SW 1271 (cell line): ENCODE results near the gene FUS.

ENCODE experiments used
- DNase-seq, 2 experiments: peaks; one replicate each; lab custom pipeline; 2025; lab: John Stamatoyannopoulos, UW

The FUS gene

GRCh38 chr16:31202414-31203375 is 22.8 kb downstream of the FUS start, which contains the start of gene PYCARD:
PYCARD (minus strand) TSS chr16:31202760; CDS start chr16:31202690, 70 bp downstream.
- DNase-seq: no peak

DNA sequence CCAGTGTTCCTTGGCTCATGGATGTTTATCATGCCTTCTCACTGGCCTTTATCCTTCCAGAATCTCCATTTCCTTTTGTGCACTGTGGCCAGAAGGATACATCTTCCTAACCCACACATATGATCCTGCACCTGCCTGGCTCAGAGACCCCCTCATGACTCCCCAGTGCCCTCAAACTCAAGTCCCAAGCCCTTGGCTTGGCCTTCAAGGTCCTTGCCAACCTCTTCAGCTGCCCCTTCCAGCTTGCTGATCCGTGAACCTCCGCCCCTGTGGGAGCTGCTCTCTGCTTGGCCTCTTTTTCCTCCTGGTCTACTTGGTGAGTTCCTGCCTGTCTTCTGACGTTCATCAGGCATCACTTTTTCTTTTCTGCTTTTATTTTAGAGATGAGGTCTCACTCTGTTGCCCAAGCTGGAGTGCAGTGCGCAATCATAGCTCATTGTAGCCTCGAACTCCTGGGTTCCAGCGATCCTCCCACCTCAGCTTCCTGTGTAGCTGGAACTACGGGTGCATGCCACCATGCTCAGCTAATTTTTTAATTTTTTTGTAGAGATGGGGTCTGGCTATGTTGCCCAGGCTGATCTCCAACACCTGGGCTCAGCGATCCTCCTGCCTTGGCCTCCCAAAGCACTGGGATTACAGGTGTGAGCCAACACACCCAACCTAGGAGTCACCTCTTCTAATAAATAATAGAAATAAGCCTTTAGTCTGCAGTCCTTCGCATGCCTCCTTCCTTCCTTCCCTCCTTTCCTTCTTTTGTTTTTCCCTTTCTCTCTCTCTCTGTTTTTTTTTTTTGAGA is 25.1 kb downstream of the FUS start:
- no peak for DNase-seq

DNA sequence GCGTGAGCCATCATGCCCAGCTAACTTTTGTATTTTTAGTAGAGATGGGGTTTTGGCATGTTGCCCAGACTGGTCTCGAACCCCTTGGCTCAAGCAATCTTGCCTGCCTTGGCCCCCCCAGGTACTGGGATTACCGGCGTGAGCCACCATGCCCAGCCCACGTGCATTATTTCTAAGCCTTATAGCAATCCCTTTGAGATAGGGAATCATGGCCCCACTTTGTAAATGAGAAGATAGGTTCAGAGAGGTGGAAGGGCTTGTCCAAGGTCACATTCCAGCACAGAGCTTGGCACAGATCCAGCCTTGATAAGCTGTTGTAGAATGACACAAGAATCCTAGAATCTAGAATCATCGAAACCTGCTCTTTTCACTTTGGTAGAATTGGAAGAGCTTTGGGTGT is 26.8 kb downstream of the FUS start:
- DNase-seq: no peak

GRCh38 chr16:31213342-31213741 is 33.4 kb downstream of the FUS start:
- DNase-seq: no peak

GRCh38 chr16:31213877-31214707 is 34.2 kb downstream of the FUS start, which contains the start of gene TRIM72:
TRIM72 (plus strand) TSS chr16:31214119; CDS start chr16:31214739, 620 bp downstream.
- no peak for DNase-seq

DNA sequence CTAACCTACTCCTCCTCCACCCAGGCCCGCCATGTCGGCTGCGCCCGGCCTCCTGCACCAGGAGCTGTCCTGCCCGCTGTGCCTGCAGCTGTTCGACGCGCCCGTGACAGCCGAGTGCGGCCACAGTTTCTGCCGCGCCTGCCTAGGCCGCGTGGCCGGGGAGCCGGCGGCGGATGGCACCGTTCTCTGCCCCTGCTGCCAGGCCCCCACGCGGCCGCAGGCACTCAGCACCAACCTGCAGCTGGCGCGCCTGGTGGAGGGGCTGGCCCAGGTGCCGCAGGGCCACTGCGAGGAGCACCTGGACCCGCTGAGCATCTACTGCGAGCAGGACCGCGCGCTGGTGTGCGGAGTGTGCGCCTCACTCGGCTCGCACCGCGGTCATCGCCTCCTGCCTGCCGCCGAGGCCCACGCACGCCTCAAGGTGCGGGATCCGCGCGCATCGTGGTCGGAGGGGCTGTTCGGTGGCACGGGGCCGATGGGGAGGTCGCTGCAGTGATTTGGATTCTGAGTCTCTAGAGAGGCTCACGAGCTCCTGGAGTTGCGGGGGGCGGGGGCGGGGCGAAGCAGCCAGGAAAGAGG is 34.9 kb downstream of the FUS start:
- no peak for DNase-seq

DNA sequence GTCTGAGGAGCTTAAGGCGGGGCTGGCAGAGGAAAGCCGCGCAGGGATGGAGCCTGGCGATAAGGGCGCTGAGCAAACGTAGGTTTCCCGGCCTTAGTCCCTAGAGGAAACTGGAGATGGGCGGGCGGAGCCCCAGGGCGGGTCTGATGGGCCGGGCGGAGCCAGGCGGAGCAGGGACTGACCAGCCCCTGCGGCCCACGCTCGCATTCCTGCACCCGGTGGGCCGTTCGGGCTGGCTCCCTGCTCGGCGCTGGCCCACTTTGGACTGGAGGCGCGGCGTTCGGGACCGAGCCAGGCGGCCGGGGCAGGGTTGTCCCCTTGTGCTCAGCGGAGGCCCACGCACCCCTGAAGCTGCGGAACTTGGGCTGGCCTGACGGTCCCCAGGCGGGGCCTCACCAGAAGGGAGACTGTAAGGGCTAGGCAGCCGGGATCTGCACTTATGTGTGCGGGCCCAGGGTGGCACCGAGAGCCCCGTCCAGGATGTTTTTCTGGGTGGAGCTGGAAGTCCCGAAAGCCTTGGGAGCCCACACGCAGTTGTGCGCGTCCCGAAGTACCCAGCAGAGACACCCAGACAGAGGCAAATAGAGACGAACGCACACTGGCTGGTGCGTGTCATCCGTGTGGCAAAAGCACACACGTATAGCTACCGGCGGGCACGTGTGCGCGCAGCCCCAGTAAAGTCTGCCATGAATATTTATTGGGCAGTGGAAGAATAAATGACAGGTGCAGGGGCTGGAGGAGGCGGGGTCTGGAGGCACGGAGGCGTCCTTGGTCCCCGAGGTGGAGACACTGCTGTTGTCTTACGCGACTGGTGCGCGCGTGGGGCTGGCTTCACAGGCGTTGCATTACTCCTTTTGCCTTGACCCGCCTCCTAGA is 35.6 kb downstream of the FUS start:
- no peak for DNase-seq

GRCh38 chr16:31216422-31217135 is 36.6 kb downstream of the FUS start, which contains the start of gene PYDC1:
PYDC1 (minus strand) TSS chr16:31217135; CDS start chr16:31217028, 107 bp downstream.
- no peak for DNase-seq

DNA sequence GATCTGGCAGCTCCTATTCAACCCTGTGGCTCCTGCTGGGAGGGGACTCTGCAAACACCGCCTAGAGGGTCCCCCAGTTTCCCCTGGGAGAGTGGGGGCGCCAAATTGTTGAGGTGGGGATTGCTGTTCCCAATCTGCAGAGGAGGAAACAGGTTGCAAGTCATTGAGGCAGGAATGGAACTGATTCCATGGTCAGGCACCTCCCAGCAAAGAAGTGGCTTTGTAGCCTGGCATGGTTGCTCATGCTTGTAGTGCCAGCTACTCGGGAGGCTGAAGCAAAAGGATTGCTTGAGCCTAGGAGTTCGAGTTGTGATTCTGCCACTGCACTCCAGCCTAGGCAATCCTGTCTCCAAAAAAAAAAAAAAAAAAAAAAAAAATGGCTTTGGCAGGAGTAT is 37.2 kb downstream of the FUS start:
- no peak for DNase-seq

- no peak for DNase-seq
Measured at GRCh38 chr16:31219154-31219741, 39.3 kb downstream of the FUS start.

DNA sequence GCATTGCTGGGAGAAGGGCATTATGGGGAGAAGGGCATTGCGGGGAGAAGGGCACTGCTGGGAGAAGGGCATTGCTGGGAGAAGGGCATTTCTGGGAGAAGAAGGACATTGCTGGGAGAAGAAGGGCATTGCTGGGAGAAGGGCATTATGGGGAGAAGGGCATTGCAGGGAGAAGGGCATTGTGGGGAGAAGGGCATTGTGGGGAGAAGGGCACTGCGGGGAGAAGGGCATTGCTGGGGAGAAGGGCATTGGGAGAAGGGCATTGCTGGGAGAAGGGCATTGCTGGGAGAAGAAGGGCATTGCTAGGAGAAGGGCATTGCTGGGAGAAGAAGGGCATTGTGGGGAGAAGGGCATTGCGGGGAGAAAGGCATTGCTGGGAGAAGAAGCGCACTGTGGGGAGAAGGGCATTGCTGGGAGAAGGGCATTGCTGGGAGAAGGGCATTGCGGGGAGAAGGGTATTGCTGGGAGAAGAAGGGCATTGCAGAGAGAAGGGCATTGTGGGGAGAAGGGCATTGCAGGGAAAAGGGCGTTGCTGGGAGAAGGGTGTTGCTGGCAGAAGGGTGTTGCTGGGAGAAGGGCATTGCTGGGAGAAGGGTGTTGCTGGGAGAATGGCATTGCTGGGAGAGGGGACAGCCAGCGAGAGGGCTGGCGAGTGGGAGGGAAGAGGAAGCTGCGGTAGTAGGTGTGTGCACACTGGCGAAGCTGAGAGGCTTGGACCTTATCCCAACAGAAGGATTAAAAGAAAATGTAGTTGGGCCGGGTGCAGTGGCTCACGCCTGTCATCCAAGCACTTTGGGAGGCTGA is 41.6 kb downstream of the FUS start:
- DNase-seq: no peak

DNA sequence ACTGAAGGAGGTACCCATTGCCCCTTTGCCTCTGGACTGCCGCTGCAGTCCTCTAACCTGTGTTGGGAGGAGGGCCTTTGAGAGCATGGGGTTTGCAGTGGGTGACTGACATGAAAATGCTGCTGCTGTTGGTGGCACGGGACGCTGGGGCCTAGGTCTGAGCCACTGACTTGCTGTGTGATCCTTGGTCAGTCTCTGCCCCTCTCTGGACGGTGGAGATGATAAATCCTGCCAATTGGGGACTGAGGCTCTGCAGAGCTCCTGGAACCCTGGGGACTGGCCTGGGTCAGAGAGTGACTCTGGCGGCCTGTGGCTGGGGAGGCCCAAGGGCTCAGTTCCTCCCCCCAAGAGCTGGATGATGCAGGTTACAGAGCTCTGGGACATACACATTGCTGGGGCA is 43.1 kb downstream of the FUS start:
- no peak for DNase-seq

GRCh38 chr16:31224092-31224955 is 44.4 kb downstream of the FUS start:
- no peak for DNase-seq

- DNase-seq: no peak
Measured at GRCh38 chr16:31225193-31225592, 45.3 kb downstream of the FUS start.

DNA sequence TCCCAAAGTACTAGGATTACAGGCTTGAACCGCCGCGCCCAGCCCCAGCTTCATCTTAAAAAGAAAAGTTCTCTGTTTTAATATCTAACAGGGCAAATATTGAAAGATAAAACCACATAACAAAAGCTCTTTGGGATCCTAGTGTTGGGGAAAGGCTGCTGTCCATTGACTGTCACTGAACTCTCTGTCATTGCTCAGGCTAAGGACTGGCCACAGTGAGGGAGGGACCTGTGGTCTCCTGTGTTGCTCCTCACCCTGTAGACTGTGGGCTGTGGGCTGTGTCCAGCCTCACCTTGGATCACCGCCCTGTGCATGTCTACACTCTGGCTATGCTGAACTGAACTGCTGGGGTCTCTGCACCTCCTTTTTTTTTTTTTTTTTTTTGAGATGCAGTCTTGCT is 48.3 kb downstream of the FUS start:
- DNase-seq: no peak

- no peak for DNase-seq
Measured at GRCh38 chr16:31229501-31229900, 49.6 kb downstream of the FUS start.

GRCh38 chr16:31238041-31238440 is 58.1 kb downstream of the FUS start:
- no peak for DNase-seq
